K562 (cell line): Measurements from ENCODE around the gene IP6K3. TPM values are rescaled to one million over a fixed set of nuclear protein-coding genes. Genes with fewer than 3 reads are reported as not detected.

ENCODE experiments used
- BRD9 ChIP-seq: fragments of 450-650 bp; IDR thresholded peaks from 2 replicates; pipeline ENCODE4 v1.6.1; 2018; ENCODE audit warnings: low read depth; ENCODE audit not compliant: partially characterized antibody
- POLR2G ChIP-seq: fragments of 200-400 bp; formaldehyde crosslinking; IDR thresholded peaks from 2 replicates; pipeline ENCODE4 v1.6.1; 2017; ENCODE audit warnings: low read depth, mild to moderate bottlenecking, antibody characterized with exemption, low read length, moderate library complexity
- ZC3H4 ChIP-seq: sonication (generic); formaldehyde crosslinking; IDR thresholded peaks from 2 replicates; pipeline ENCODE4 v1.9.0; 2021; ENCODE audit warnings: missing genetic modification reagents, borderline replicate concordance
- ZNF224 ChIP-seq: sonication (generic); formaldehyde crosslinking; IDR thresholded peaks from 2 replicates; pipeline ENCODE4 v1.8.0; 2022; ENCODE audit warnings: mild to moderate bottlenecking, missing genetic modification reagents
- ZNF318 ChIP-seq, 2 experiments: fragments of 450-650 bp; IDR thresholded peaks; 2 replicates each; pipeline ENCODE4 v1.6.1; 2016; ENCODE audit warnings: mild to moderate bottlenecking in 2 of 2, borderline replicate concordance in 1 of 2, low read depth in 1 of 2, moderate library complexity in 1 of 2
- polyA plus RNA-seq, 8 experiments: library from polyadenylated mRNA; depleted of rRNA in 4 of 8; stranded (reverse) in 5 of 8; unstranded in 3 of 8; fragments of >200 nt; fragmentation: Nextera tagmentation in 2 of 8; fragmentation: Illumina TruSeq in 1 of 8; extraction: Ambion mirVana in 2 of 8; extraction: Trizol in 1 of 8; gene quantifications; 2 replicates each; pipeline versions ENCODE4 v1.2.1 to v1.2.3, GENCODE V29; 2011 to 2014; ENCODE audit warnings: inconsistent platforms in 1 of 8, missing spikeins in 1 of 8
- total RNA-seq, 7 experiments: library from RNA; depleted of rRNA in 6 of 7; stranded (reverse); fragments of >200 nt in 6 of 7; fragmentation: Illumina TruSeq in 2 of 7; extraction: Trizol in 2 of 7; gene quantifications; 2 replicates each; pipeline versions ENCODE4 v1.2.1 to v1.2.3, GENCODE V29; 2011 to 2021; ENCODE audit warnings: low replicate concordance in 1 of 7

IP6K3 gene
- total and polyA plus RNA-seq, 9 of the 15 experiments (the other 6 are each of a cell fraction or from before 2014, with no cell fraction given): not detected

- TF ChIP-seq ZNF318 (IDR thresholded peaks at IDR 0.05; ENCODE audit: borderline replicate concordance in 1 of 2, low read depth in 1 of 2) (no peak), BRD9 (no peak), ZC3H4 (CRISPR knock-in tag) (no peak), ZNF224 (CRISPR knock-in tag) (no peak), POLR2G (no peak)
- TF ChIP-seq, all 486 proteins: peak for 0
Measured at GRCh38 chr6:33677143-33677660, 69.5 kb downstream of the IP6K3 start (continued).
